Ovary (tissue), 3 donors: ENCODE measurements around the gene MINDY2.

ENCODE experiments used
- CTCF ChIP-seq, 3 donors: fragments of 450-650 bp in 2 of 3; fragments of 200-600 bp in 1 of 3; IDR thresholded peaks; one replicate each; pipeline versions ENCODE4 v1.5.1 to v1.8.0; 2016 to 2022; ENCODE audit warnings: antibody characterized with exemption in 3 of 3, mild to moderate bottlenecking in 1 of 3
- EP300 ChIP-seq: sonication (generic); formaldehyde crosslinking; IDR thresholded peaks from one replicate; pipeline ENCODE4 v1.6.1; 2017; ENCODE audit warnings: antibody characterized with exemption
- POLR2A ChIP-seq: fragments of 450-650 bp; IDR thresholded peaks from one replicate; pipeline ENCODE4 v1.6.1; 2017; ENCODE audit warnings: antibody characterized with exemption, mild to moderate bottlenecking, moderate library complexity
- donor health status: DM: no; HTN: no; CAD: no.

- TF ChIP-seq CTCF (IDR thresholded peaks at IDR 0.05) (no peak), EP300 (no peak), POLR2A (no peak)
These were observed 99.3 kb downstream of the MINDY2 start for GRCh38 chr15:58870451-58870850.
